GM19025 (cell line): ENCODE data around the gene MXRA5.
"Not testable (repeated sequence)": the region's sequence is repeated elsewhere in the genome, so short reads cannot be mapped to it uniquely, and the experiment has no call there.

ENCODE experiments used
- ATAC-seq: cut with Tn5 transposase; IDR thresholded peaks from one replicate; pipeline ENCODE4 v1.9.1; 2021; ENCODE audit warnings: mild to moderate bottlenecking, low read depth, moderate library complexity; ENCODE audit not compliant: unreplicated experiment

MXRA5 gene

GRCh38 chrX:3346501-3347259 lies at the start of gene MXRA5:
Gene MXRA5 (minus strand): TSS chrX:3346652. CDS start chrX:3343833, 2,819 bp downstream.
- no peak for ATAC-seq

- no peak for ATAC-seq
These were observed 47.2 kb upstream of the MXRA5 start for GRCh38 chrX:3393581-3394111.

GRCh38 chrX:3393178-3393577 lies 46.7 kb upstream of the MXRA5 start:
- ATAC-seq: no peak

GRCh38 chrX:3388457-3388856 lies 42.0 kb upstream of the MXRA5 start:
- ATAC-seq: no peak

GRCh38 chrX:3384327-3384726 lies 37.9 kb upstream of the MXRA5 start:
- ATAC-seq: no peak

- ATAC-seq: no peak
These were observed 34.2 kb upstream of the MXRA5 start for GRCh38 chrX:3380603-3381002.

- ATAC-seq: no peak
These were observed 32.7 kb upstream of the MXRA5 start for GRCh38 chrX:3379111-3379510.

GRCh38 chrX:3378156-3378555 lies 31.7 kb upstream of the MXRA5 start:
- no peak for ATAC-seq

GRCh38 chrX:3377560-3377959 lies 31.1 kb upstream of the MXRA5 start:
- ATAC-seq: no peak

- ATAC-seq: not testable (repeated sequence)
These were observed 29.5 kb upstream of the MXRA5 start for GRCh38 chrX:3375878-3376508.

GRCh38 chrX:3374108-3374800 lies 27.8 kb upstream of the MXRA5 start:
- no peak for ATAC-seq

GRCh38 chrX:3371163-3371562 lies 24.7 kb upstream of the MXRA5 start:
- no peak for ATAC-seq

GRCh38 chrX:3370656-3371055 lies 24.2 kb upstream of the MXRA5 start:
- ATAC-seq: no peak

GRCh38 chrX:3362956-3363355 lies 16.5 kb upstream of the MXRA5 start:
- ATAC-seq: no peak

GRCh38 chrX:3360881-3361280 lies 14.4 kb upstream of the MXRA5 start:
- ATAC-seq: no peak

GRCh38 chrX:3352741-3353140 lies 6.3 kb upstream of the MXRA5 start:
- not testable (repeated sequence) for ATAC-seq

- no peak for ATAC-seq
These were observed 4.8 kb upstream of the MXRA5 start for GRCh38 chrX:3351276-3351675.

- no peak for ATAC-seq
These were observed 1.7 kb upstream of the MXRA5 start for GRCh38 chrX:3348191-3348590.

GRCh38 chrX:3345281-3346191 lies 916 bp downstream of the MXRA5 start:
- no peak for ATAC-seq

GRCh38 chrX:3343569-3343968 lies 2.9 kb downstream of the MXRA5 start:
- ATAC-seq: not testable (repeated sequence)
